Mesenteric fat pad (tissue), 1 donor: Measurements from ENCODE around the gene SLC2A11. TPM values are rescaled to one million over a fixed set of nuclear protein-coding genes. Genes with fewer than 3 reads are reported as not detected.

ENCODE experiments used
- DNase-seq: peaks from one replicate; pipeline ENCODE4 v3.0.0-alpha.2; 2020; ENCODE audit warnings: low spot score
- total RNA-seq: library from RNA; stranded (reverse); fragmentation: NEBNext Ultra II Directional; extraction: Animal tissue kit (Norgen Biotek cat#: 25700); gene quantifications from one replicate; pipeline ENCODE4 v1.2.1, GENCODE V29; 2021
- donor health status: DM: yes; HTN: yes; CAD: no.

The SLC2A11 gene
- total RNA-seq, 1 donor from 2014 or later: 8.4 TPM

GRCh38 chr22:23831781-23832180 is 25.9 kb upstream of the SLC2A11 start:
- DNase-seq: no peak

GRCh38 chr22:23832226-23833016 is 25.3 kb upstream of the SLC2A11 start:
- no peak for DNase-seq

- no peak for DNase-seq
Measured at GRCh38 chr22:23833017-23833751, 24.5 kb upstream of the SLC2A11 start.

- peak; percentile 60 for DNase-seq
Measured at GRCh38 chr22:23833911-23834317, 23.8 kb upstream of the SLC2A11 start.

DNA sequence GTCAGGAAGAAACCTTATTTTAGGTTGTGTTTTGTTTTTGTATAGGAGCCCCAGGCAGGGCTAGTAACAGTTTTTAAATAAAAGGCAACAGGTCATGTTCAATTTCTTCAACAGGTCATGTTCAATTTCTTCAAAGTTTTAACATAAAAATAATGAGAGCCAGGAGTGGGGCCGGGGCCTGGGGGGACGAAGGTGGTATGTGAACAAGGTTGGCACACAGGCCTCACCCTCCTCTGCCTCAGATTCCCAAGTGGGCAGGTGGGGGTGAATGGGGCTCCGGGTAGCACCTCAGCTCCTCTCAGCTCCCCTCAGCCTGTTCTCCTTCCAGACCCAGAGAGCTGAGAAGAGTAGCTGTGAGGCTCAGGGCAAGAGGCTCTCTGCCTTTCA is 23.3 kb upstream of the SLC2A11 start:
- DNase-seq: peak; percentile 28

DNA sequence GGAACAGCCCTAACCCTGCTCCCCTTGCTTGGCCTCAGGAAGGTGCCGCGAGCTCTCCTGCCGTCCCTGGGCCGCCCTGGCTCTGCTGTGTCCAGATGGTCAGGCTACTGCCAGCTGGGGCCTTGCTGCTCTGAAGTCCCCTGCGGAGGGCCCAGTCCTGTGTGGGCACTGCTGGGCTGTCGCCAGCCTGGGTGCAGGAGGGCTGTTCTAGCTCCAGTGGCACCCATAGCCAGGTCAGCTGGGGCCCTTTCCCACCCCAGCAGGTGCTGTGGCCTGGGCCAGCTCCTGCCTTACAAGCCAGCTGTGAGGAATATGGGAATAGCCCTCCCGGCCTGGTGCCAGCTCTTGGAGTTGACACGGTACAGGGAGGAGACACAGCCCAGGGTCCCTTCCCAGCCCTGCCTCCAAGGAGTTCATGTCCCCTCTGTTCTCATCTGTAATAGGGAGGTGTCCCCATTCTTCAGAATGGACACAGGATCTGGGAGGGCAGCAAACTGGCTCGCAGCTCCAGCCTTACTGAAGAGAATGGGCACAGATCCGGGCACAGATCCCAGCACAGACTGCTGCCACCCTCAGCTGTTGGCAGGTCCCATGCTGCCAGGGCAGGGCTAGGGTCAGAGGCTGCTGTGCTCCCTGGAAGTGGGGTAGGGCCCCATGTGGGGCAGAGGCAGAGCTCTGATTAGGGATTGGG is 22.7 kb upstream of the SLC2A11 start:
- DNase-seq: peak; percentile 72

DNA sequence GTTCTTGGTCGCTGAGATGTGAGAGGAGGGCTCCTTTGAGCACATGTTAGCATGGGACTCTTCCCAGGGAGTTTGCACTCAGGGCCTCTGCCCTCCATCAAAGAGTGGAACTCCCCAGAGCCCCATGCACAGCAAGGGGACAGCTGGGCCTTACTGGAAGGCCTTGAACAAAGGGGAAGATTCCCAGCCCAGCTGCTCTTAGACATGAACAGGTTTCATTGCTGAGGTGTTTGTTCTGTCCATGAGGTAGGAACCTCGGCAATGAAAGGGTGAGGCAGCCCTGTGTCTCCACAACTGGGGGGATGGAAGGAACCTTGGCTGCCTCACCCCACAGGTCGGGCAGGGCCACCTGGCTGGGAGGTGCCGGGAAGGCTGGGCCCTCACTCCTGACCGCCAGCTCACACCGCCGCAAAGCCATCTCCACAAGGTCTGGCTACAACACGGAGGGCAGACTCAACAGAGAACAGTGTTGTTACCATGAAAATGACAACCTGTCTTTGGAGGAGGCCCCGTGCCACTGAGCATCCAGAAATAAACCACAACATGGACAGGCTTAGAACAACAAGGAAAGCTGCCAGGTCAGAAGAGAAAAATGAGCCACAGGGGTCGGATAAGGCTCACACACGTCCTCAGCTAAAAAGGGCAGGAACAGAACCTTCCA is 22.1 kb upstream of the SLC2A11 start:
- peak; percentile 81 for DNase-seq

DNA sequence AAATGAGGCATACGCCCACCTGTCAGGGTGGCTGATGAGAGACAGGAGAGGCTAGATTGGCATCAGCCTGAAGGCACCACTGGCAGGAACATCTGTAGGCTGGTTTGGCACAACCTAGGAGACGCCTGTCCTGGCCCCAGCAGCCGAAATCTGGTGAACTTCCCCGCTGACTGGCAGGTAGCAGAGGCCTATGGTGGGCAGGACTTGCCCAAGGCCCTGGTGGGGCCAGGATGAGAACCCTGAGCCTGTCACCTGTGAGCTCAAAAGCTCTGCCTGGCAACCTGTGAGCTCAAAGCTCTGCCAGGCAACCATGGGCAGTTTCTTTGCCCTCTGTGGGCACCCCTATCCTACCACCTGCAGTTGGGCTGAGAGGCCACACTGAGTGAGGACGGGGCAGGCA is 21.4 kb upstream of the SLC2A11 start:
- no peak for DNase-seq

DNA sequence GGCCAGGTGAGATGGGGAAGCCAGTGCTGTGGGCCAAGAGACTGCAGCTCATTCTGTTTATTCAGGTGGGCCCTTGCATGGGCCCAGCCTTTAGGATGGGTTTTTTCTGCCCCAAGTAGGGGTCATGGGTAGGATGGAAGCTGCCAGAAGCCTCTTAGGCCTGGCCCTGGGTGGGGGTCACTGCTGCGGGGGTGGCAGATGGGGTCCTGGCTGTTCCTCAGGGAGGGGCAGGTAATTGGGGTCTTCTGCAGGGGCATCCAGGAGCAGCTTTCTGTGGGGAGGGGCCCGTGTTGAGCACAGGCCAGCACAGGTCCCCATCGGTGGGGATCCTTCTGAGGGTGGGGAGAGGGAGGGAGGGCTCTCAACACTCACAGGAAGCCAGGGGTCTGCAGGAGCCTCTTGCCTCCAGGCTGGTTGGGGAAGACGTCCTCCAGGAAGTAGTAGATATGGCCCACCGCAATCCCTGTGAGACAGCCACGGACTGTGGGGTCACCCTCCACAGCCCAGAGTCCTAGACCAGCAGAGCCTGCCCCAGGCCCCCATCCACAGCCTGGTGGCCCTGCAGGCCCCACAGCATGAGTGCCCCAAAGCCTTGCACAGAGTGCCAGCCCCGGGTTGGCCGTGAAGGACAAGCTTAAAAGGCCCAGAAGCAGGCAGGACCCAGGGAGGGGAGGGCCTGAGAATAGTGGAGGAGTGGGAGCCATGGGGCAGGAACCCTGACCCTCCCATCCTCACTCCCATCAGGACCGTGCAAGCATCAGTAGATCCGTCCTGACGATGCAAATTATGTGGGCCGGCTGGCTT is 20.8 kb upstream of the SLC2A11 start:
- DNase-seq: no peak

- DNase-seq: no peak
Measured at GRCh38 chr22:23837496-23837859, 20.2 kb upstream of the SLC2A11 start.

DNA sequence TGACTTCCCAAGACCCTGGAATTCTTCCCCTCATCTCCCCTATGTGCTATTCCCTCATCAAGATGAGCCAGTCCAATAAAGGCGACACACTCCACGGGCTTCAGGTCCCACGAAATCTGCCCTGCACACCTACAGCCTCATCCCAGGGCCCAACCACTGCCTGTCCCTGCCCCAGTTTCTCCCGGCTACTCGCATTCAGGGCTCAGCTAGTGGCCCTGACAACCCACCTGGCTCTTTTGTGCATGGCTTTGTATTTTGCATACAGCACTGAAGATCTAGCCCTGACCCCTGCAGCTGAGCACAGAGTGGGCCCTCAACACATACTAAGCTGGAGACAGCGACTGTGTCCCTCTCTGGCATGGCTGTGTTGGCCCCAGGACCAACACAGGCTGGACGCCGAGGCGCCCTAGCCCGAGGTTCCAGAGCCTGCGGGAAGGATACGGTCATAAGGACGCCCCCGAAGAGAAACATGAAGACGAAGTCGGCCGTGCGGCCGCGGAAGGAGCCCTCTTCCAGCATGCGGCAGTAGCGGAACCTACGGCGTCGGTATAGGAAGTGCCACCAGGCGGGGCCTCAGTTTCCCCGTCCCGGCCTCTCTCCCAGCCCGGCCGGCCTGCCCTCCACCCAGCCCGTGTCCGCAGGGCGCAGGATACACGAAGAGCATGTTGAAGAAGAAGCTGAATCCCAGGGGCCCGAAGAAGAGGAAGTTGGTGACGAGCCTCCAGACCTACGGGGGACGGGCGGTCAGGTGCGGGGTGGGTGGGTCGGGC is 19.6 kb upstream of the SLC2A11 start:
- DNase-seq: no peak

DNA sequence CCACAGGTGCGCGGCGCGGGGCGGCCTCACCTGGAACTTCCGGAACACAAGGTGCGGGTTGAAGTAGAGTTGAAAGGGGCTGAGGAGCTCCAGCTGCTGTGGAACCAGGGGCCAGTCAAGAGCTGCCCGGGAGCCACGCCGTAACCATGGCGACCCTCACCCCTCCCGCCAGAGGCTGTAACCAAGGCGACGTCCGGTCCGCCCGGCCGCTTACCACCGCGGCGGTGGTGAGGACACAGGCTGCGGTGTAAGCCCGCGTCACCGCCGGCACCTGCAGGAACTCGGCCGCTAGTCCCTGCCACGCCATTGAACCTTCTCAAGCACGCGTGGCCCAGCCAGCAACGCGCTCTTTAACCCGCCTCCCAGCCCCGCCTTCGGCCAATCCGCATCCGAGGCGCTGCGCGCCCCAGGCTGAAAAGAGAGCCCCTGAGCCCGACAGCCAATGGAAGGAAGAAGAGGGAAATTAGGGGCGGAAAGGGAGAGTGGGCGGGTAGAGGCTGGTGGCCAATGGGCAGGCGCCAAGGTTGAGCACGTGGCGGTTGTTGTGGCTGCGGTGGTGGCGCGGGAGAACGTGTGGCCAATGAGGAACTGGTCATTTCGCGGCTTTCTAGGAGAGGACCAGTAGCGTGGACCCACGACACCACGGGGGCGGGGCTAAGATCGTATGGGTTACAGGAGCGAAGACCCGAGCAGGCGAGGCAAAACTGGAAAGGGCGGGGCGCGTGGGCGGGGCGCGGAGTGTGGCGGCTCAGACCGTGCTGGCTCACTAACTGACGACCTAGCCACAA is 18.8 kb upstream of the SLC2A11 start, which contains the start of gene DERL3:
DERL3 (minus strand) TSS at position 326 of the 788 bp plus-strand sequence; CDS start at position 307, 19 bp downstream.
- peak; percentile 97 for DNase-seq

- no peak for DNase-seq
Measured at GRCh38 chr22:23840026-23840425, 17.6 kb upstream of the SLC2A11 start.

- no peak for DNase-seq
Measured at GRCh38 chr22:23841292-23841691, 16.4 kb upstream of the SLC2A11 start.

DNA sequence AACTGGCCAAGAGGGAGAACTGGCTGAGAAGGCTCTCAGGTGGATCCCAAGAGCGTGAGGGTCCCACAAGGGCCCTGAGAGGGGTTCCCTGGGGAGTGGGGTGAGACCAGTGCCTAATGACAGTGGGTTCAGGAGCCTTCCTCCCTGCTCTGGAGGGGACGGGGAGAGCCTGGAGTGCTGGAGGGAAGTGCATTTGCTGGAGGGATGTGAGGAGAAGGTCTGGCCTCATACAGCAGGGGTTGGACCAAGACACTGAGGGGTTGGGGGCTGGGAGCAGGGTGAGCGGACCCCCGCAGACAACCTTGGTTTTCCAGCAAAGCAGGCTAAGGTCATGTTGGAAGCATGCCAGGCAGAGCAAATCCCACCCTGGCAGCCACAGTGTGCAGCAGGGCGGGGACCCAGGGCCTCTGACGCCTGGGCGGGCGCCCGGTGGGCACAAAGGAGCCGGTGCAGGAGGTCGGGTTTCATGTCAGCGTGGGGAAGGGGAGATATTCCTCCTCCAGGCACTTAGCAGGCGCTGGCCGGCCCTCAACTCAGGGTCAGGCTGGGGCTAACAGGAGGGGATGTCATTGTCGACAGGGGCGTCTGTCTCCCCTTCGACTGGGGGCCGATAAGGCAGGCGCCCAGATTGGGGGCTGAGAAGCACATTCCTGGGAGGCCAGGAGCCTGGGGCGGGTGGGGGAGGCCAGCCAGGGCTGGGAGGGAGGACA is 15.8 kb upstream of the SLC2A11 start:
- no peak for DNase-seq

DNA sequence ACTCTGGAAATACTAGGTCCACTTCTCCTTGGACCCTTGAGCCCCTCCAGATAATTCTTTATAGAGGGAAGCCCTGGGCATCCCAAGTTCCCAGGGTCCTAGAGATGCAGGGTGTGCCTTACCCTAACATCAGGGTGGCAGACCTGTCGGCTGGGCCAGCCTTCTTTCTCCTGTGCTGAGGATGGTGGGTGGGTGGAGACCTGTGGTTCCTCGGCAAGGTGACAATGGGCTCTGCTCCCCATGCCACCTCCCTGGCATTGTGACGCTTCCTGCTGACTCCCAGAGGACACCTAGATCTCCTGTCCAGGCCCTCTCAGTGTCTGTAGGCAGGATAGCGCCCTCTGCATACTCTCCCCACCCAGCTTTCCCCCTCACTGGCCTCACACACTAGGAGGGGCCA is 15.1 kb upstream of the SLC2A11 start:
- no peak for DNase-seq

GRCh38 chr22:23844739-23845202 is 12.9 kb upstream of the SLC2A11 start:
- no peak for DNase-seq
